HG03135 (cell line): ENCODE measurements around the gene MMADHC.
"Not testable (repeated sequence)": the region's sequence is repeated elsewhere in the genome, so short reads cannot be mapped to it uniquely, and the experiment has no call there.

Source experiments
- ATAC-seq: cut with Tn5 transposase; IDR thresholded peaks from one replicate; pipeline ENCODE4 v1.9.1; 2021; ENCODE audit warnings: mild to moderate bottlenecking, moderate library complexity; ENCODE audit not compliant: unreplicated experiment

The MMADHC gene

GRCh38 chr2:149595056-149595963, 7.7 kb upstream of the MMADHC start:
- no peak for ATAC-seq

GRCh38 chr2:149594411-149594810, 6.8 kb upstream of the MMADHC start:
- no peak for ATAC-seq

GRCh38 chr2:149587950-149588487, 444 bp upstream of the MMADHC start:
- peak; percentile 26 for ATAC-seq

GRCh38 chr2:149586898-149587219, 716 bp downstream of the MMADHC start:
- ATAC-seq: no peak

- no peak for ATAC-seq
Observed at GRCh38 chr2:149586063-149586462, 1.5 kb downstream of the MMADHC start.

- no peak for ATAC-seq
Observed at GRCh38 chr2:149585166-149585885, 2.2 kb downstream of the MMADHC start.

- ATAC-seq: no peak
Observed at GRCh38 chr2:149579972-149580882, 7.3 kb downstream of the MMADHC start.

GRCh38 chr2:149577269-149577668, 10.3 kb downstream of the MMADHC start:
- no peak for ATAC-seq

- ATAC-seq: no peak
Observed at GRCh38 chr2:149575752-149576151, 11.8 kb downstream of the MMADHC start.

GRCh38 chr2:149575277-149575676, 12.3 kb downstream of the MMADHC start:
- ATAC-seq: no peak

GRCh38 chr2:149573760-149574159, 13.8 kb downstream of the MMADHC start:
- no peak for ATAC-seq

- no peak for ATAC-seq
Observed at GRCh38 chr2:149572102-149572953, 15.2 kb downstream of the MMADHC start.

GRCh38 chr2:149568138-149568537, 19.4 kb downstream of the MMADHC start:
- ATAC-seq: no peak

- no peak for ATAC-seq
Observed at GRCh38 chr2:149566652-149567051, 20.9 kb downstream of the MMADHC start.

- not testable (repeated sequence) for ATAC-seq
Observed at GRCh38 chr2:149565625-149566024, 21.9 kb downstream of the MMADHC start.

- ATAC-seq: no peak
Observed at GRCh38 chr2:149564983-149565382, 22.6 kb downstream of the MMADHC start.

GRCh38 chr2:149564097-149564496, 23.5 kb downstream of the MMADHC start:
- ATAC-seq: no peak

- peak; percentile 82 for ATAC-seq
Observed at GRCh38 chr2:149562324-149562723, 25.3 kb downstream of the MMADHC start.

GRCh38 chr2:149561309-149561926, 26.2 kb downstream of the MMADHC start:
- ATAC-seq: no peak
